ENCODE data around the gene MYL2. TPM values are rescaled to one million over a fixed set of nuclear protein-coding genes. Genes with fewer than 3 reads are reported as not detected.

Gene MYL2
- total RNA-seq, 3 donors from 2014 or later, result not detected

DNA sequence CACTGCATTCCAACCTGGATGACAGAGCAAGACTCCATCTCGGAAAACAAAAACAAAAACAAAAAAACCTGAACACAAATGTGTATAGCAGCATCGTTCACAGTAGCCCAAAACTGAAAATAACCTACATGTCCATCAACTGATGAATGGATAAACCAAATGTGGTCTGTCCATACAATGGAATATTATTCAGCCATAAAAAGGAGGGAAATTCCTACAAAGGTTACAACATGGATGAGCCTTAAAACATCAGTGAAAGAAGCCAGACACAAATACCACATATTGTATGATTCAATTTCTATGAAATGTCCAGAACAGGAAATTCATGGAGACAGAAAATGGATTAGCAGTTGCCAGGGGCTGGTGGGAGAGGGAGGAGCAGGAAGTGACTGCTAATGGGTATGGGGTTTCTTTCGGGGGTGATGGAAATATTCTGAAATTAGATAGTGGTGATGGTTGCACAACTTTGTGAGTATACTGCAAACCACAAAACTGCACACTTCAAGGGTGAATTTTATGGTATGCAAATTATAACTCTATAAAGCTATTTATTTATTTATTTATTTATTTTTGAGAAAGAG lies 4.0 kb downstream of the MYL2 start:
- H3K4me3 ChIP-seq, result no peak overlapping the region
- TF ChIP-seq, protein P1, sequence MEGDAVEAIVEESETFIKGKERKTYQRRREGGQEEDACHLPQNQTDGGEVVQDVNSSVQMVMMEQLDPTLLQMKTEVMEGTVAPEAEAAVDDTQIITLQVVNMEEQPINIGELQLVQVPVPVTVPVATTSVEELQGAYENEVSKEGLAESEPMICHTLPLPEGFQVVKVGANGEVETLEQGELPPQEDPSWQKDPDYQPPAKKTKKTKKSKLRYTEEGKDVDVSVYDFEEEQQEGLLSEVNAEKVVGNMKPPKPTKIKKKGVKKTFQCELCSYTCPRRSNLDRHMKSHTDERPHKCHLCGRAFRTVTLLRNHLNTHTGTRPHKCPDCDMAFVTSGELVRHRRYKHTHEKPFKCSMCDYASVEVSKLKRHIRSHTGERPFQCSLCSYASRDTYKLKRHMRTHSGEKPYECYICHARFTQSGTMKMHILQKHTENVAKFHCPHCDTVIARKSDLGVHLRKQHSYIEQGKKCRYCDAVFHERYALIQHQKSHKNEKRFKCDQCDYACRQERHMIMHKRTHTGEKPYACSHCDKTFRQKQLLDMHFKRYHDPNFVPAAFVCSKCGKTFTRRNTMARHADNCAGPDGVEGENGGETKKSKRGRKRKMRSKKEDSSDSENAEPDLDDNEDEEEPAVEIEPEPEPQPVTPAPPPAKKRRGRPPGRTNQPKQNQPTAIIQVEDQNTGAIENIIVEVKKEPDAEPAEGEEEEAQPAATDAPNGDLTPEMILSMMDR (IDR thresholded peaks at IDR 0.05), result no peak
- no peak for TF ChIP-seq POLR2A (IDR thresholded peaks at IDR 0.05)
- no peak for TF ChIP-seq POLR2AphosphoS5 (IDR thresholded peaks at IDR 0.05)
- no peaks in the 10 kb centered on the region for H3K9me3 ChIP-seq
- H3K27ac ChIP-seq, result no peak overlapping the region
- intact Hi-C loops (cut with DNase I; ENCODE audit: low total_unique reads), result no loop called here
- no peak for DNase-seq (ENCODE audit: low spot score in 2 of 2)
- no peaks in the 10 kb centered on the region for H3K27me3 ChIP-seq
- H3K4me1 ChIP-seq, result no peaks in the 10 kb centered on the region
- no peaks in the 10 kb centered on the region for H3K36me3 ChIP-seq

GRCh38 chr12:110913119-110914056 lies 7.0 kb downstream of the MYL2 start:
- H3K4me3 ChIP-seq, result no peak overlapping the region
- TF ChIP-seq POLR2AphosphoS5 (IDR thresholded peaks at IDR 0.05), result no peak
- TF ChIP-seq, protein P1 (IDR thresholded peaks at IDR 0.05), result no peak
- TF ChIP-seq POLR2A (IDR thresholded peaks at IDR 0.05), result no peak
- H3K36me3 ChIP-seq, result no peaks in the 10 kb centered on the region
- no peaks in the 10 kb centered on the region for H3K27me3 ChIP-seq
- no peaks in the 10 kb centered on the region for H3K4me1 ChIP-seq
- intact Hi-C loops (cut with DNase I; ENCODE audit: low total_unique reads), result no loop called here
- no peaks in the 10 kb centered on the region for H3K9me3 ChIP-seq
- H3K27ac ChIP-seq, result no peak overlapping the region
- DNase-seq (ENCODE audit: low spot score in 2 of 2), result no peak

GRCh38 chr12:110912263-110912662 lies 8.1 kb downstream of the MYL2 start:
- no peaks in the 10 kb centered on the region for H3K36me3 ChIP-seq
- no peaks in the 10 kb centered on the region for H3K27me3 ChIP-seq
- H3K9me3 ChIP-seq, result no peaks in the 10 kb centered on the region
- TF ChIP-seq POLR2AphosphoS5 (IDR thresholded peaks at IDR 0.05), result no peak
- TF ChIP-seq, protein P1 (IDR thresholded peaks at IDR 0.05), result no peak
- no peak for TF ChIP-seq POLR2A (IDR thresholded peaks at IDR 0.05)
- H3K27ac ChIP-seq, result no peak overlapping the region
- H3K4me1 ChIP-seq, result no peaks in the 10 kb centered on the region
- DNase-seq (ENCODE audit: low spot score in 2 of 2), result no peak
- intact Hi-C loops (cut with DNase I; ENCODE audit: low total_unique reads), result no loop called here
- no peak overlapping the region for H3K4me3 ChIP-seq

DNA sequence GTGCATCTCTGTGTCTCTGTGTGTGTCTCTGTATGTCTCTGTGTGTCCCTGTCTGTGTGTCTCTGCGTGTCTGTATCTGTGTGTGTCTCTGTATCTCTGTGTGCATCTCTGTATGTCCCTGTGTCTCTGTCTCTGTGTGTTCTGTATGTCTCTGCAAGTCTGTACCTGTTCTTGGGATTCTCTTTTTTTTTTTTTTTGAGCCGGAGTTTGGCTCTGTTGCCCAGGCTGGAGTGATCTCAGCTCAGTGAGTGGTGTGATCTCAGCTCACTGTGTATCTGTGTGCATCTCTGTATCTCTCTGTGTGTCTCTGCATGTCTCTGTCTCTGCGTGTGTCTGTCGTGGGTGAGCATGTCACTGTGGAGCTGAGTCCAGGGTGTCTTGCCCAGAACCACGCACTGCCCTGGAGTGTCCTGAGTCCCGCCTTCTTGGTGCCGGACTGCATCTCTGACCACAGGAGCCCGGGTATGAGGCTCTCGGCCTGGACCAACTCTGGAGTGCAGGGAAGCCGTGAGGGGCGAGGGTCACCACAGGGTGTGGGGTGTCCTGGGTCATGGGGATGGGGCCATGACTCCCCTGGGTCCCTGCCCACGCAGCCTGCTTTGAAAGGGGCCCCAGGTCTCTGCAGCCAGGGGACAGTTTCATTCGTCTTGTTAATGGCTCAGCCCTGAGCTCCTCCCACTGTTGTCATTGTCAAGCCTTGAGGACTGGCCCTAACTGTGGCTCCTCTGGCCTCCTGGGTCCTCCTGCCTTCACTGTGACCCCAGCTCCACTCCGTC lies 11.8 kb downstream of the MYL2 start:
- intact Hi-C loops (cut with DNase I; ENCODE audit: low total_unique reads), result no loop called here
- Histone ChIP-seq H3K4me3 (no peak overlapping the region), H3K9me3 (no peaks in the 10 kb centered on the region), H3K27ac (no peak overlapping the region), H3K36me3 (no peaks in the 10 kb centered on the region), H3K27me3 (peaks cover 0 to 2% of the 10 kb centered on the region in 2 donors), H3K4me1 (no peaks in the 10 kb centered on the region)
- TF ChIP-seq POLR2AphosphoS5 (IDR thresholded peaks at IDR 0.05), result no peak
- no peak for TF ChIP-seq POLR2A (IDR thresholded peaks at IDR 0.05)
- TF ChIP-seq, protein P1 (IDR thresholded peaks at IDR 0.05), result no peak
- no peak for DNase-seq (ENCODE audit: low spot score in 2 of 2)
